Esophagus muscularis mucosa (tissue), 4 donors: ENCODE measurements around the gene AKT1.

Source experiments
- CTCF ChIP-seq, 3 experiments: fragments of 200-600 bp in 2 of 3; fragments of 450-650 bp in 1 of 3; sonication (generic) in 2 of 3; IDR thresholded peaks; one replicate each; pipeline ENCODE4 v1.5.1; 2017 to 2019; ENCODE audit warnings: antibody characterized with exemption in 3 of 3, mild to moderate bottlenecking in 2 of 3, moderate library complexity in 1 of 3
- EP300 ChIP-seq: sonication (generic); formaldehyde crosslinking; IDR thresholded peaks from one replicate; pipeline ENCODE4 v1.6.1; 2017; ENCODE audit warnings: antibody characterized with exemption
- POLR2A ChIP-seq: fragments of 450-650 bp; IDR thresholded peaks from one replicate; pipeline ENCODE4 v1.6.1; 2017; ENCODE audit warnings: antibody characterized with exemption, moderate library complexity, mild to moderate bottlenecking, low read depth
- POLR2AphosphoS5 ChIP-seq, 2 donors: sonication (generic); formaldehyde crosslinking; IDR thresholded peaks; one replicate each; pipeline ENCODE4 v1.6.1; 2017; ENCODE audit warnings: antibody characterized with exemption in 2 of 2

GRCh38 chr14:104726600-104727451 is 68.7 kb downstream of the AKT1 start:
- no peak for TF ChIP-seq CTCF (IDR thresholded peaks at IDR 0.05)
- no peak for TF ChIP-seq POLR2AphosphoS5 (IDR thresholded peaks at IDR 0.05)
- no peak for TF ChIP-seq POLR2A
- no peak for TF ChIP-seq EP300
